ENCODE measurements around the gene KRTAP5-10.
"Not testable (repeated sequence)": the region's sequence is repeated elsewhere in the genome, so short reads cannot be mapped to it uniquely, and the experiment has no call there.

Gene KRTAP5-10

GRCh38 chr11:71604798-71605488 is 39.6 kb downstream of the KRTAP5-10 start:
- H3K9me3 Mint-ChIP-seq, H3K27ac Mint-ChIP-seq, H3K36me3 Mint-ChIP-seq, H3K4me1 Mint-ChIP-seq, H3K4me3 Mint-ChIP-seq, CTCF ChIA-PET: not testable (repeated sequence)
- DNase-seq: peak; percentile 45
- H3K27me3 Mint-ChIP-seq: peaks cover 58% of the 10 kb centered on the region

GRCh38 chr11:71606853-71607519 is 41.6 kb downstream of the KRTAP5-10 start:
- H3K27me3 Mint-ChIP-seq: peaks cover 58% of the 10 kb centered on the region
- CTCF ChIA-PET, H3K4me3 Mint-ChIP-seq, H3K36me3 Mint-ChIP-seq, H3K27ac Mint-ChIP-seq, H3K4me1 Mint-ChIP-seq, DNase-seq, H3K9me3 Mint-ChIP-seq: not testable (repeated sequence)

GRCh38 chr11:71607520-71608216 is 42.3 kb downstream of the KRTAP5-10 start:
- CTCF ChIA-PET, DNase-seq, H3K27ac Mint-ChIP-seq, H3K4me1 Mint-ChIP-seq, H3K36me3 Mint-ChIP-seq, H3K4me3 Mint-ChIP-seq, H3K9me3 Mint-ChIP-seq: not testable (repeated sequence)
- peaks cover 58% of the 10 kb centered on the region for H3K27me3 Mint-ChIP-seq

- CTCF ChIA-PET, H3K4me1 Mint-ChIP-seq, DNase-seq, H3K9me3 Mint-ChIP-seq, H3K36me3 Mint-ChIP-seq, H3K4me3 Mint-ChIP-seq, H3K27ac Mint-ChIP-seq: not testable (repeated sequence)
- peaks cover 58% of the 10 kb centered on the region for H3K27me3 Mint-ChIP-seq
These were observed 42.9 kb downstream of the KRTAP5-10 start for GRCh38 chr11:71608272-71608671.

- H3K4me3 Mint-ChIP-seq, H3K9me3 Mint-ChIP-seq, H3K36me3 Mint-ChIP-seq, H3K4me1 Mint-ChIP-seq, CTCF ChIA-PET, DNase-seq, H3K27ac Mint-ChIP-seq: not testable (repeated sequence)
- H3K27me3 Mint-ChIP-seq: peaks cover 40% of the 10 kb centered on the region
These were observed 46.0 kb downstream of the KRTAP5-10 start for GRCh38 chr11:71611218-71611910.

- H3K9me3 Mint-ChIP-seq, H3K4me1 Mint-ChIP-seq, CTCF ChIA-PET, H3K27ac Mint-ChIP-seq, H3K36me3 Mint-ChIP-seq, DNase-seq, H3K4me3 Mint-ChIP-seq: not testable (repeated sequence)
- peaks cover 15% of the 10 kb centered on the region for H3K27me3 Mint-ChIP-seq
These were observed 48.6 kb downstream of the KRTAP5-10 start for GRCh38 chr11:71613931-71614330.

GRCh38 chr11:71614366-71614917 is 49.1 kb downstream of the KRTAP5-10 start:
- H3K27me3 Mint-ChIP-seq: not testable (repeated sequence)

GRCh38 chr11:71615003-71615402 is 49.6 kb downstream of the KRTAP5-10 start:
- H3K4me1 Mint-ChIP-seq, H3K36me3 Mint-ChIP-seq, H3K9me3 Mint-ChIP-seq, H3K4me3 Mint-ChIP-seq, H3K27ac Mint-ChIP-seq, DNase-seq, CTCF ChIA-PET, H3K27me3 Mint-ChIP-seq: not testable (repeated sequence)

More at GRCh38 chr11:71614366-71614917, 49.1 kb downstream of the KRTAP5-10 start:
- H3K4me1 Mint-ChIP-seq, H3K4me3 Mint-ChIP-seq, H3K9me3 Mint-ChIP-seq, H3K36me3 Mint-ChIP-seq, H3K27ac Mint-ChIP-seq, CTCF ChIA-PET, DNase-seq: not testable (repeated sequence)
